ENCODE results near the gene BMP2K. TPM values are rescaled to one million over a fixed set of nuclear protein-coding genes. Genes with fewer than 3 reads are reported as not detected.
A peak's percentile ranks its signal among the peaks of the same experiment; 100 is the strongest.

Gene BMP2K
- total RNA-seq, 1 donor from 2014 or later, result 45.6 TPM

GRCh38 chr4:78749258-78749971 is 26.7 kb upstream of the BMP2K start:
- Histone ChIP-seq H3K36me3 (no peaks in the 10 kb centered on the region), H3K9me3 (no peaks in the 10 kb centered on the region)

DNA sequence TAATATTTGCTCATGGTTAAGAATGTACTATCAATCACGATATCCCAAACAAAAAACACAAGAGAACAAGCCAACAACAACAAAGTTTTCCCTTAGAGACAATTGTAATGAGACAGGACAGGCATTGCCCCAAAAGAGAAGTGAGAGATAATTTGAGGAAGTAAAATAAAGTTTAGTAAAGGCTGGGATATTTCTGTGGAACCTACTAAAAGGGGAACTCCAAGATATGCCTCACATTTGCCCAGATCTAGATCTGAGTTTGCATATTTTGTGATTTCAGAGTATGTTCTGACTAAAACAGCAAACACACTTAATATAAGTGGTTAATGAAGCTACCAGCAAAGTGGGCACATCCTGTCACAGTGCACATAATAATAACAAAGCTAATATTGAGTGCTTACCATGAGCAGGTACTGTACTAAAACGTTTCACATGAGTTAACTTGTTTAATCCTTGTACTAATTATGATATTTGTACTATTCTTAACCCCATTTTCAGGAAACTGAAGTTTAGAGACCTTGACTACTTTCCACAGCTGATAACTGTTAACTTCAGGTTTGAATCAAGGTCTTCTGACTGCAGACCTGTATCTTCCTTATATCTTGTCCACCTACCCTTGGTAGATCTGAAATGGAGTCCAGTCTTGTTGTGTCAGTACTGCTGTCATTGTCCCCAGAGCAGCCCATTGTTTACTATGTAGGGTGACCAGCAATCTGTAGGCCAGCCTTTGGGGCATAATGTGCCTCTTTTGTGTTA is 26.0 kb upstream of the BMP2K start:
- peaks cover 12% of the 10 kb centered on the region for H3K4me1 ChIP-seq
- peak; percentile 85 for ATAC-seq
- H3K9me3 ChIP-seq, result no peaks in the 10 kb centered on the region
- no peaks in the 10 kb centered on the region for H3K27me3 ChIP-seq
- DNase-seq, result no peak
- H3K4me3 ChIP-seq, result no peak overlapping the region
- peak overlapping the region; percentile 19 for H3K27ac ChIP-seq
- H3K36me3 ChIP-seq, result no peaks in the 10 kb centered on the region
- intact Hi-C loops (cut with DNase I), result no loop called here
- no peak for TF ChIP-seq CTCF (IDR thresholded peaks at IDR 0.05)

More at GRCh38 chr4:78749258-78749971, 26.7 kb upstream of the BMP2K start:
- ATAC-seq (no peak), DNase-seq (no peak)
- Histone ChIP-seq H3K4me3 (no peak overlapping the region), H3K27ac (peak overlapping the region; percentile 19), H3K4me1 (peaks cover 12% of the 10 kb centered on the region), H3K27me3 (no peaks in the 10 kb centered on the region)
- intact Hi-C loops (cut with DNase I), result no loop called here
- no peak for TF ChIP-seq CTCF (IDR thresholded peaks at IDR 0.05)

DNA sequence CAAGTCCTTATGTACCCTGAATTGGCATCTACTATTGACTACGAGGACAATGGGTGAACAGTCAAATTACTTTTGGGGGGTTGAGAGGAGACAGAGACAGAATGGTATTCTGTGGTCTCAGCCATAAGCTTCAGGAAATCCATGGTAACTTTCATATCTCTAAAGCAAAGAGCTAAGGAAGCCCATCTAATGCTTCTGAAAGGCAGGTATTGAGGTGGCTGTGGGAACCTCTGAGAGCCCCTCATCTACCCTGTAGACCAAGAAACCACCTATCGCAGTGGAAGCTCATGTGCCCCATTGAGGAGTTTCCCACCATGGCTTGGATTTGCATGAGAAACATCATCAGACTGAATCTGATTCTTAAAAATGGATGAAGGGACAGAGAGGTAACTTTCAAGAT is 23.1 kb upstream of the BMP2K start:
- Histone ChIP-seq H3K9me3 (no peaks in the 10 kb centered on the region), H3K4me1 (peaks cover 12% of the 10 kb centered on the region), H3K4me3 (no peak overlapping the region), H3K27me3 (no peaks in the 10 kb centered on the region), H3K36me3 (no peaks in the 10 kb centered on the region), H3K27ac (no peak overlapping the region)
- no peak for DNase-seq
- intact Hi-C loops (cut with DNase I), result no loop called here
- ATAC-seq, result no peak
- TF ChIP-seq CTCF (IDR thresholded peaks at IDR 0.05), result no peak

- intact Hi-C loops (cut with DNase I), result no loop called here
- no peak overlapping the region for H3K4me3 ChIP-seq
- no peaks in the 10 kb centered on the region for H3K36me3 ChIP-seq
- no peaks in the 10 kb centered on the region for H3K9me3 ChIP-seq
- no peak for TF ChIP-seq CTCF (IDR thresholded peaks at IDR 0.05)
- DNase-seq (no peak), ATAC-seq (no peak)
- peaks cover 6% of the 10 kb centered on the region for H3K4me1 ChIP-seq
- H3K27ac ChIP-seq, result no peak overlapping the region
- no peaks in the 10 kb centered on the region for H3K27me3 ChIP-seq
These were observed 21.3 kb upstream of the BMP2K start for GRCh38 chr4:78754872-78755271.

DNA sequence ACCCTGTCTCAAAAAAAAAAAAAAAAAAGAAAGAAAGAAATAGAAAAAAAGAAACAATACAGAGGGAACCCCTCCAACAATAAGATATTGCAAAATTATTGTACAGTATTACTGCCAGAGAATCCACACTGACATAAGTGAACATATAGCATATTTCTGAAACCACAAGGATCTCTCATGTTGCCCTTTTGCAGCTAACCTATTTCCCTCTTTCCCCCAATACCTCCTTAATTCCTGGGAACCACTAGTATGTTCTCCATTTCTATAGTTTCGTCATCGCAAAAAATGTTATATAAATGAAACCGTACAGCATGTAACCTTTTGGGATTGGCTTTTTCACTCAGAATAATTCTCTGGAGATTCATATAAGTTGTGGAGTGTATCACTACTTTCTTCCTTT is 20.0 kb upstream of the BMP2K start:
- ATAC-seq (no peak), DNase-seq (no peak)
- Histone ChIP-seq H3K27me3 (no peaks in the 10 kb centered on the region), H3K9me3 (no peaks in the 10 kb centered on the region), H3K4me3 (no peak overlapping the region), H3K4me1 (no peaks in the 10 kb centered on the region), H3K27ac (no peak overlapping the region), H3K36me3 (no peaks in the 10 kb centered on the region)
- intact Hi-C loops (cut with DNase I), result no loop called here
- TF ChIP-seq CTCF (IDR thresholded peaks at IDR 0.05), result no peak
